NB4 (cell line): ENCODE measurements around the gene CFAP53.

Experiments
- DNase-seq: peaks from one replicate; pipeline ENCODE4 v3.0.0; 2010; ENCODE audit warnings: low read depth
- H3K4me3 ChIP-seq: one replicate; pipeline ENCODE4 v1.5.1; 2011; ENCODE audit warnings: mild to moderate bottlenecking, low read depth, low read length, moderate library complexity
- MYC ChIP-seq: IDR thresholded peaks from 2 replicates; pipeline ENCODE4 v1.6.1; 2011; ENCODE audit warnings: low read depth, low read length
- POLR2A ChIP-seq: IDR thresholded peaks from 2 replicates; pipeline ENCODE4 v1.6.1; 2011; ENCODE audit warnings: mild to moderate bottlenecking; ENCODE audit not compliant: insufficient read length; ENCODE audit errors: extremely low read depth
- TF ChIP-seq, protein P1 (sequence below): IDR thresholded peaks from one replicate; pipeline ENCODE4 v1.5.1; 2012; ENCODE audit warnings: low read depth, low read length
- TF ChIP-seq, protein P2 (sequence below): IDR thresholded peaks from 2 replicates; pipeline ENCODE4 v1.6.1; 2011; ENCODE audit warnings: low read depth, low read length

The CFAP53 gene

DNA sequence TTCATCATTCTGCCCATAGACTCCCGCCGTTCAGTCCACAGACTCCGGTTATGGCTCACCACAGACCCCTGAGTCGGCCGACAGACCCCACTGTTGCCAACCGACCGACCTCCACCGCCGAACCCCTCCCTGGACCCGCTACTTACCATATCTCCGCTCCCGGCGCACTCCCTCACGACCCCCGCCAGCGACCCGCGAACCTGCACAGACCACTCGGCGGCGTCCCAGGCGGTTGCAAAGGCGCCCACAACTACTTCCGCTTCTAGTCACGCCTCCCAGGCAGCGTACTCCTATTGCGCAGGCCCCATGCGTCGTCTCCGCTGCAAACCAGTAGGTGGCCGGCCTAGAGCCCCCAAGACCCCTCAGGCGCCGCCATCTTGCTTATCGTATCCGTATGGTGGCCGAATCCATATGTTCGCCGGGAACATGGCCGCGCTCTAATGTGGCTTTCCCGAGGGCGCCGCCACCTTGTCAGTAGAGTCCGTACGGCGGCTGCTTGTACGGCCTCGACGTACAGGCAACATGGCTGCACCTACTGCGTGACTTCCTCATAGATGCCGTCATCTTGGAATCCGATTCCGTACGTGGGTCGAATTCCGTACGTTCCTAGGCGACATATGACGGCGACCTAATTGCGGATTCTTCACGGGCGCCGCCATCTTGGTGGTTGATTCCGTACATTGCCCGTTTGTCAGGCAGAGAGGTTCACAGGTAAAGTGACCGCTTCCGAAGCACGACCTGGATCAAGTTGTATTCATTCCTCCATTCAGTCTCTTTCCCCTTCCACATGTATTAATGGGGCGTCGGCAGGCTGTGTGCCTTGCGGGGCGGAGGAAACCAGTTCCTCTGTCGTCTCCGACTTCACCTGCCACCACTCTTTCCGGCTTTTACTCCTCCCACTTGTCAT is 21.4 kb upstream of the CFAP53 start, which contains the start of gene CXXC1:
TSS of gene CXXC1 (minus strand) at position 252 of the 907 bp plus-strand sequence. CDS start at position 149, 103 bp downstream.
- TF ChIP-seq, protein P1, sequence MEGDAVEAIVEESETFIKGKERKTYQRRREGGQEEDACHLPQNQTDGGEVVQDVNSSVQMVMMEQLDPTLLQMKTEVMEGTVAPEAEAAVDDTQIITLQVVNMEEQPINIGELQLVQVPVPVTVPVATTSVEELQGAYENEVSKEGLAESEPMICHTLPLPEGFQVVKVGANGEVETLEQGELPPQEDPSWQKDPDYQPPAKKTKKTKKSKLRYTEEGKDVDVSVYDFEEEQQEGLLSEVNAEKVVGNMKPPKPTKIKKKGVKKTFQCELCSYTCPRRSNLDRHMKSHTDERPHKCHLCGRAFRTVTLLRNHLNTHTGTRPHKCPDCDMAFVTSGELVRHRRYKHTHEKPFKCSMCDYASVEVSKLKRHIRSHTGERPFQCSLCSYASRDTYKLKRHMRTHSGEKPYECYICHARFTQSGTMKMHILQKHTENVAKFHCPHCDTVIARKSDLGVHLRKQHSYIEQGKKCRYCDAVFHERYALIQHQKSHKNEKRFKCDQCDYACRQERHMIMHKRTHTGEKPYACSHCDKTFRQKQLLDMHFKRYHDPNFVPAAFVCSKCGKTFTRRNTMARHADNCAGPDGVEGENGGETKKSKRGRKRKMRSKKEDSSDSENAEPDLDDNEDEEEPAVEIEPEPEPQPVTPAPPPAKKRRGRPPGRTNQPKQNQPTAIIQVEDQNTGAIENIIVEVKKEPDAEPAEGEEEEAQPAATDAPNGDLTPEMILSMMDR: peak; percentile 30
- TF ChIP-seq MYC: peak; percentile 59
- peak; percentile 70 for TF ChIP-seq POLR2A
- TF ChIP-seq, protein P2, sequence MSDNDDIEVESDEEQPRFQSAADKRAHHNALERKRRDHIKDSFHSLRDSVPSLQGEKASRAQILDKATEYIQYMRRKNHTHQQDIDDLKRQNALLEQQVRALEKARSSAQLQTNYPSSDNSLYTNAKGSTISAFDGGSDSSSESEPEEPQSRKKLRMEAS: peak; percentile 63
- DNase-seq: peak; percentile 99
- H3K4me3 ChIP-seq: peak within 1 kb of the TSS; percentile 88

DNA sequence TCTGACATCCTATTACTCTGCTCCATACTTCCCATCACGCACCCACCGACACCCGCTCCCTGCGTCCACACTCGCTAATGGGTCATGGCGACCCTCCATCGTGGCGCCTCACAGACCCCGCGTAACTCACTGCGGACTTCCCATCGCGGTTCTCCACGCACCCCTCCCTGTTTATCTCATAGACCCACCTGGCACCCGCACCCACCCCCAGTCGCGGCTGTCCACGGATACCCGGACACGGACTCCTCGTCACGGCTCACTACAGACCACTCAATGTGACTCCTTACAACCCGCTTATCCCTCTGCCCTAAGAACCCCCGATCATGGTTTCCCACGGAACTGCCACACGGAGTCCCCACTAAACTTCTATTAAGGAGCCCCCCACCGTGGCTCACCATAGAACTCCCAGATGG is 20.7 kb upstream of the CFAP53 start:
- TF ChIP-seq MYC (no peak), POLR2A (no peak)
- TF ChIP-seq, protein P2: no peak
- TF ChIP-seq, protein P1: no peak
- no peak for DNase-seq

DNA sequence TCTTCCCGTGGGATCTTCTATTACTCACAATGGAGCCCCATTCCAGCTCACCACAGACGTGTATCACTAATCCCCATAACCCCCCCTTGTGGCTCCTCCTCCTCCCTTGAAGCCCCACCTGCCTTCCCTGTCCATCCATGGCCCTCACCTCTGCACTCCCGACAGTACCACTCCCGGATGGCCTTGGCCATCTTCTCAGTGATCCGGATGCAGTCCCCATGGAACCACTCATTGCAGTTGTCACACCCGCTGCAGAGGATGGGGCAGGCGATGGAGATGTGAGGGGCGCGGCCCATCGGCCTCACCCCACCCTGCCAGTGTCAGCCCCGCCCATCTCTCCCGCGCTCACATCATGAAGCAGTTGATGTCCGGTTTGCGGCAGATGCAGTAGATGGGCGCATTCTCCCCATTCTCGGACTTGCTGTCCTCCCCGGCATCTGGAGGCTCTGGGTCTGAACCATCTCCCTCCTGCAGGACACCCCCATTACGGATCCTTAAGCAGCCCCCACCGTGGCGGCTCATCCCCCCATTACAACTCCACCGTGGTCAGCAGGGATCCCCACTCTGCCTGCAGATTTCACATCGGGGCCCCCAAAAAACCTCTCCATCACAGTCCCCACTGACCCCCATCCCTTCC is 20.2 kb upstream of the CFAP53 start:
- H3K4me3 ChIP-seq: peak overlapping the region; percentile 88
- no peak for DNase-seq
- TF ChIP-seq, protein P2: no peak
- TF ChIP-seq POLR2A (no peak), MYC (no peak)
- TF ChIP-seq, protein P1: no peak

More for the DNA sequence above, 20.7 kb upstream of the CFAP53 start:
- H3K4me3 ChIP-seq: peak overlapping the region; percentile 88

DNA sequence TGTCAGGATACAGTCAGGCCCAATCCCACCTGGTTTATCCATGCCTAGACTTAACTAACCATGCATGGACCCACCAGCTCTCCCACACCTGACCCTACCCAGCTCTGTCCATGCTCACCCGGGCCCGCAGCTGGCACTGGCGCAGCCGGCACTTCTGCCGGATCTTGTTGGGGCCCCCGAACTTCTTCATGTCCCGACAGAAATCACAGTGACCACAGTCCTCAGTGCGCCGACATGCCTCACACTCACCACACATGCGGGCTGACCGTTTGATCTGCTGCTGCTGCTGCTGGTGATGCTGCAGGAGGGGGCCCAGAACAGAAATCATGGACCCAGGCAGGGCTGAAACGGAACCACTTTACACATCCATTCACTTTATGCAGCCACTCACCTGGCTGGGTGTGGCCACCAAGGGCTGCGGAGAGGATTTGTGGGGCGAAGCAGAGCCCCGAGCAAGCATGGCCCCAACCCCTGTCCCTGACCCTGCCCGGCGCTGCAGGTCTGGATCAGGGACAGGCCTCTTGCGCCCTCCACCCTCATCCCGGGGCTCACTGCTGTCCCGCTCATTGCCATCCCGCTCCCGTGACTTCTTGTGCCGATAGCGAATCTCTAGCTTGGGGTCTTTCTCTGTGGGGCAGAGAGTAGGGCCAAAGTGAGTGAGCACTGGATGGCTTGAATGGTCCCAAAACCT is 19.5 kb upstream of the CFAP53 start:
- DNase-seq: no peak
- TF ChIP-seq, protein P1: no peak
- TF ChIP-seq POLR2A (no peak), MYC (no peak)
- TF ChIP-seq, protein P2: no peak
- H3K4me3 ChIP-seq: peak overlapping the region; percentile 88

DNA sequence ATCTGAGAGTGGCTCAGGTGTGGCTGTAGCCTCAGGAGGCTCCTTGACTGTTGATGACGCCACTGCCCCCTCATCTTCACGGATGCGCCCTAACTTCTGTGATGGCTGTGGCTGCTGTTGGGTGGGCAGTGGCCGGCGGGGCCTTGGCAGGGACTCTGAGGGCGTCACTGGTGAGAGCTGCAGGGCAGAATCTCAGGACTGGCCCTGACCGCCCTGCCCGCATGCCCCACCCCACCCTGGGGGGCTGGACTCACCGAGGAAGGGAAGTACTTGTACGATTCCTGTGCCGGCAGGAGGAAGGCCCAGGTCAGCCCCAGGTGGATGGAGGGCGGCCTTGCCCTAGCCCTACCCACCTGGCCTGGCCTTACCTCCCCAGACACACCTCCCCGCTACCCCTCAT is 18.8 kb upstream of the CFAP53 start:
- no peak for DNase-seq
- TF ChIP-seq, protein P1: no peak
- no peak for TF ChIP-seq MYC
- TF ChIP-seq, protein P2: no peak
- TF ChIP-seq POLR2A: no peak

More for the DNA sequence above, 18.8 kb upstream of the CFAP53 start:
- no peak overlapping the region for H3K4me3 ChIP-seq
